SK-N-SH (cell line): ENCODE results near the gene SDK1. TPM values are rescaled to one million over a fixed set of nuclear protein-coding genes. Genes with fewer than 3 reads are reported as not detected.

Source experiments
- CTCF ChIA-PET: fragments of 300-600, 350-600 bp; formaldehyde crosslinking; extraction: SDS; loops from one replicate; lab custom pipeline; 2021; lab: Yijun Ruan, JAX
- POLR2A ChIA-PET: fragments of 350-600 bp; sonication (Branson Sonifier 250); formaldehyde crosslinking; extraction: SDS; loops from one replicate; lab custom pipeline; 2020; ENCODE audit warnings: antibody characterized with exemption, inconsistent platforms; lab: Yijun Ruan, JAX
- DNase-seq: peaks from one replicate; pipeline ENCODE4 v3.0.0; 2012
- H2AFZ ChIP-seq: fragments of 200-600 bp; sonication (generic); 2 replicates; pipeline ENCODE4 v1.8.1; 2016; ENCODE audit warnings: antibody characterized with exemption, mild to moderate bottlenecking, low read depth
- H3F3A ChIP-seq: fragments of 200-600 bp; sonication (generic); replicated peaks from 2 replicates; pipeline ENCODE3; 2016; ENCODE audit warnings: antibody characterized with exemption, mild to moderate bottlenecking; ENCODE audit not compliant: insufficient read depth
- H3K27ac ChIP-seq, 2 experiments: fragments of 200-500 bp in 1 of 2; fragments of 200-600 bp in 1 of 2; sonication (Bioruptor generic) in 1 of 2; sonication (generic), shearing (Covaris generic) in 1 of 2; 2 replicates each; pipeline versions ENCODE4 v1.5.1 to v1.6.1; 2014 to 2016; ENCODE audit warnings: low read depth in 2 of 2, inconsistent platforms in 1 of 2, low read length in 1 of 2, mild to moderate bottlenecking in 1 of 2, mixed read lengths in 1 of 2
- H3K27me3 ChIP-seq: fragments of 200-600 bp; sonication (generic), shearing (Covaris generic); 2 replicates; pipeline ENCODE4 v1.6.1; 2016; ENCODE audit warnings: mixed run types; ENCODE audit not compliant: insufficient read depth
- H3K36me3 ChIP-seq, 2 experiments: fragments of 200-500 bp in 1 of 2; fragments of 200-600 bp in 1 of 2; sonication (Bioruptor generic) in 1 of 2; sonication (generic) in 1 of 2; replicated peaks in 1 of 2; 2 replicates each; pipeline versions ENCODE3 to v1.5.1; 2014 to 2016; ENCODE audit warnings: low read length in 1 of 2, mild to moderate bottlenecking in 1 of 2; ENCODE audit not compliant: insufficient read depth in 2 of 2, control insufficient read depth in 1 of 2
- H3K4me1 ChIP-seq, 2 experiments: fragments of 200-500 bp in 1 of 2; fragments of 200-600 bp in 1 of 2; sonication (Bioruptor generic) in 1 of 2; sonication (generic), shearing (Covaris generic) in 1 of 2; 2 replicates each; pipeline versions ENCODE4 v1.5.1 to v1.6.1; 2014 to 2016; ENCODE audit warnings: low read depth in 1 of 2, low read length in 1 of 2, mixed run types in 1 of 2; ENCODE audit not compliant: insufficient read depth in 2 of 2, control insufficient read depth in 1 of 2
- H3K4me2 ChIP-seq: fragments of 200-600 bp; sonication (generic), shearing (Covaris generic); 2 replicates; pipeline ENCODE4 v1.6.1; 2017; ENCODE audit warnings: mixed run types
- H3K4me3 ChIP-seq, 2 experiments: fragments of 200-500 bp in 1 of 2; fragments of 200-600 bp in 1 of 2; sonication (Bioruptor generic) in 1 of 2; sonication (generic), shearing (Covaris generic) in 1 of 2; 2 replicates each; pipeline versions ENCODE4 v1.5.1 to v1.8.1; 2014 to 2016; ENCODE audit warnings: low read depth in 2 of 2, inconsistent platforms in 1 of 2, low read length in 1 of 2, mild to moderate bottlenecking in 1 of 2, mixed read lengths in 1 of 2, moderate library complexity in 1 of 2
- H3K79me2 ChIP-seq: fragments of 200-600 bp; sonication (generic); 2 replicates; pipeline ENCODE4 v1.8.1; 2017; ENCODE audit warnings: mild to moderate bottlenecking; ENCODE audit not compliant: insufficient read depth
- H3K9ac ChIP-seq: fragments of 200-600 bp; sonication (generic); 2 replicates; pipeline ENCODE4 v1.6.1; 2017; ENCODE audit warnings: mixed run types
- H3K9me2 ChIP-seq: fragments of 200-600 bp; sonication (generic); 2 replicates; pipeline ENCODE4 v1.6.1; 2017; ENCODE audit warnings: mixed run types
- H3K9me3 ChIP-seq: fragments of 200-600 bp; sonication (generic); 2 replicates; pipeline ENCODE4 v1.6.1; 2017; ENCODE audit warnings: mixed run types, mild to moderate bottlenecking, moderate library complexity
- H4K20me1 ChIP-seq: fragments of 200-600 bp; sonication (generic); 2 replicates; pipeline ENCODE4 v1.6.1; 2017; ENCODE audit warnings: mild to moderate bottlenecking, mixed run types; ENCODE audit not compliant: insufficient read depth
- FOXJ3 ChIP-seq: sonication (generic); formaldehyde crosslinking; IDR thresholded peaks from 2 replicates; pipeline ENCODE4 v1.5.1; 2020; ENCODE audit warnings: mild to moderate bottlenecking, missing genetic modification reagents
- FOXM1 ChIP-seq: IDR thresholded peaks from 2 replicates; pipeline ENCODE4 v1.4.0; 2012; ENCODE audit warnings: low read depth, mild to moderate bottlenecking
- GABPA ChIP-seq: IDR thresholded peaks from 2 replicates; pipeline ENCODE4 v1.4.0; 2012; ENCODE audit warnings: low read depth, mild to moderate bottlenecking
- GATA2 ChIP-seq: sonication (generic); formaldehyde crosslinking; IDR thresholded peaks from 2 replicates; pipeline ENCODE4 v1.5.0; 2020; ENCODE audit warnings: mild to moderate bottlenecking, missing genetic modification reagents
- MEF2A ChIP-seq: IDR thresholded peaks from 2 replicates; pipeline ENCODE4 v1.4.0; 2012; ENCODE audit warnings: low read depth, borderline replicate concordance
- NRF1 ChIP-seq: IDR thresholded peaks from 2 replicates; pipeline ENCODE4 v1.6.1; 2012; ENCODE audit warnings: low read depth, mild to moderate bottlenecking, low read length
- POLR2AphosphoS5 ChIP-seq: IDR thresholded peaks from 2 replicates; pipeline ENCODE4 v1.6.1; 2012; ENCODE audit warnings: low read depth, low read length
- RAD21 ChIP-seq: IDR thresholded peaks from 2 replicates; pipeline ENCODE4 v1.6.1; 2012; ENCODE audit warnings: mild to moderate bottlenecking, low read length
- RFX5 ChIP-seq: IDR thresholded peaks from 2 replicates; pipeline ENCODE4 v1.6.1; 2012; ENCODE audit warnings: mild to moderate bottlenecking, improper control_type of control experiment, low read length
- SIN3A ChIP-seq: IDR thresholded peaks from 2 replicates; pipeline ENCODE4 v1.6.1; 2012; ENCODE audit warnings: low read depth, mild to moderate bottlenecking, low read length, moderate library complexity, borderline replicate concordance
- TAF1 ChIP-seq: IDR thresholded peaks from 2 replicates; pipeline ENCODE4 v1.6.1; 2012; ENCODE audit warnings: low read depth, mild to moderate bottlenecking, low read length, moderate library complexity, borderline replicate concordance
- USF1 ChIP-seq: IDR thresholded peaks from 2 replicates; pipeline ENCODE4 v1.4.0; 2012; ENCODE audit warnings: low read depth, borderline replicate concordance
- WGBS: methylation state at CpG from one replicate; pipeline ENCODE4 v1.1.6; 2017; ENCODE audit warnings: low lambda C conversion rate; 5-methylcytosine and 5-hydroxymethylcytosine counted together
- polyA plus RNA-seq, 3 experiments: library from polyadenylated mRNA; depleted of rRNA; stranded (reverse); fragments of >200 nt; gene quantifications; 2 replicates each; pipeline ENCODE4 v1.2.3, GENCODE V29; 2012
- TF ChIP-seq, protein P1 (sequence below): IDR thresholded peaks from 2 replicates; pipeline ENCODE4; 2012
- TF ChIP-seq, protein P2 (sequence below): IDR thresholded peaks from 2 replicates; pipeline ENCODE4 v1.4.0; 2012; ENCODE audit warnings: low read depth, borderline replicate concordance
- TF ChIP-seq, protein P3 (sequence below): fragments of 150-350 bp; IDR thresholded peaks from 2 replicates; pipeline ENCODE4 v1.6.1; 2016; ENCODE audit warnings: mild to moderate bottlenecking, low read depth, low read length
- TF ChIP-seq, protein P4 (sequence below): fragments of 150-350 bp; IDR thresholded peaks from 2 replicates; pipeline ENCODE4 v1.6.1; 2017; ENCODE audit warnings: antibody characterized with exemption, low read length, low read depth, borderline replicate concordance
- TF ChIP-seq, protein P5 (sequence below): fragments of 200-600 bp; sonication (generic); IDR thresholded peaks from 2 replicates; pipeline ENCODE4 v1.6.1; 2017; ENCODE audit warnings: antibody characterized with exemption, mild to moderate bottlenecking, moderate library complexity

The SDK1 gene
- polyA plus RNA-seq, 1 of the 3 experiments (the other 2 are of a cell fraction): 1.2 TPM

GRCh38 chr7:4149236-4149635 lies 848.2 kb downstream of the SDK1 start (continued):
- TF ChIP-seq, protein P1, sequence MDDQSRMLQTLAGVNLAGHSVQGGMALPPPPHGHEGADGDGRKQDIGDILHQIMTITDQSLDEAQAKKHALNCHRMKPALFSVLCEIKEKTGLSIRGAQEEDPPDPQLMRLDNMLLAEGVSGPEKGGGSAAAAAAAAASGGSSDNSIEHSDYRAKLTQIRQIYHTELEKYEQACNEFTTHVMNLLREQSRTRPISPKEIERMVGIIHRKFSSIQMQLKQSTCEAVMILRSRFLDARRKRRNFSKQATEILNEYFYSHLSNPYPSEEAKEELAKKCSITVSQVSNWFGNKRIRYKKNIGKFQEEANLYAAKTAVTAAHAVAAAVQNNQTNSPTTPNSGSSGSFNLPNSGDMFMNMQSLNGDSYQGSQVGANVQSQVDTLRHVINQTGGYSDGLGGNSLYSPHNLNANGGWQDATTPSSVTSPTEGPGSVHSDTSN: no peak
- TF ChIP-seq RFX5: no peak
- no peak for TF ChIP-seq GATA2 (CRISPR knock-in tag)

DNA sequence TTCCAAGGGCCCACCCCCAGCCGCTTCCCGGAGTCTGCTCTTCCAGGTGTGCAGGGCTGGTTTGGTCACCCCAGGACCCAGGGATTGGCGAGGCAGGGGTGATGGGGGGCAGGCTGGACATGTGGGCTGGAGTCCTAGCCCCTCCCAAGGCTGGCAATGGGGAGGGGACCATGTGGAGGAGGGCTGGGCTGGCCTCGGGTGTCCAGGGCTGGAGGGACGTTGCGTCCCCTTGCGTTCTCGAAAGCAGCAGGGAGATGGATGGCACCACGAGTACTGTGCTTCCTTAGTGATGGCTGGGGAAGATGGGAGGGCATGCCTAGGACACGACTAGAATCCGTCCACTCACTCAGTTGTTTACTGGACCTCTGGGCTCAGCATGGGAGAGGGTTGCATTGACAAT lies 848.6 kb downstream of the SDK1 start:
- Histone ChIP-seq H3K27ac (no peak overlapping the region), H3K9ac (no peak overlapping the region), H4K20me1 (no peaks in the 10 kb centered on the region), H3K9me3 (no peaks in the 10 kb centered on the region), H3F3A (no peaks in the 10 kb centered on the region), H3K36me3 (no peaks in the 10 kb centered on the region), H3K4me2 (no peak overlapping the region), H3K4me3 (no peak overlapping the region), H2AFZ (no peak overlapping the region), H3K9me2 (no peaks in the 10 kb centered on the region), H3K4me1 (peaks cover 0 to 29% of the 10 kb centered on the region in 2 experiments; a peak in 1 of 4 replicates), H3K27me3 (no peaks in the 10 kb centered on the region), H3K79me2 (no peaks in the 10 kb centered on the region)
- ChIA-PET POLR2A (interaction anchor here (0.7 kb wide), 1 partner anchor 226 kb away, joined by 3 read pairs; no protein-coding TSS in a partner anchor), CTCF (interaction anchor here (0.6 kb wide), 1 partner anchor 20 kb away, joined by 3 read pairs; no protein-coding TSS in a partner anchor)
- 60% methylated on average over 9 of the region's 11 CpGs for WGBS
- no peak for TF ChIP-seq SIN3A
- TF ChIP-seq, protein P2, sequence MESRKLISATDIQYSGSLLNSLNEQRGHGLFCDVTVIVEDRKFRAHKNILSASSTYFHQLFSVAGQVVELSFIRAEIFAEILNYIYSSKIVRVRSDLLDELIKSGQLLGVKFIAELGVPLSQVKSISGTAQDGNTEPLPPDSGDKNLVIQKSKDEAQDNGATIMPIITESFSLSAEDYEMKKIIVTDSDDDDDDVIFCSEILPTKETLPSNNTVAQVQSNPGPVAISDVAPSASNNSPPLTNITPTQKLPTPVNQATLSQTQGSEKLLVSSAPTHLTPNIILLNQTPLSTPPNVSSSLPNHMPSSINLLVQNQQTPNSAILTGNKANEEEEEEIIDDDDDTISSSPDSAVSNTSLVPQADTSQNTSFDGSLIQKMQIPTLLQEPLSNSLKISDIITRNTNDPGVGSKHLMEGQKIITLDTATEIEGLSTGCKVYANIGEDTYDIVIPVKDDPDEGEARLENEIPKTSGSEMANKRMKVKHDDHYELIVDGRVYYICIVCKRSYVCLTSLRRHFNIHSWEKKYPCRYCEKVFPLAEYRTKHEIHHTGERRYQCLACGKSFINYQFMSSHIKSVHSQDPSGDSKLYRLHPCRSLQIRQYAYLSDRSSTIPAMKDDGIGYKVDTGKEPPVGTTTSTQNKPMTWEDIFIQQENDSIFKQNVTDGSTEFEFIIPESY: no peak
- TF ChIP-seq FOXJ3 (CRISPR knock-in tag): no peak
- TF ChIP-seq MEF2A: no peak
- TF ChIP-seq POLR2AphosphoS5: no peak
- TF ChIP-seq TAF1: no peak
- no peak for TF ChIP-seq FOXM1
- TF ChIP-seq, protein P3, sequence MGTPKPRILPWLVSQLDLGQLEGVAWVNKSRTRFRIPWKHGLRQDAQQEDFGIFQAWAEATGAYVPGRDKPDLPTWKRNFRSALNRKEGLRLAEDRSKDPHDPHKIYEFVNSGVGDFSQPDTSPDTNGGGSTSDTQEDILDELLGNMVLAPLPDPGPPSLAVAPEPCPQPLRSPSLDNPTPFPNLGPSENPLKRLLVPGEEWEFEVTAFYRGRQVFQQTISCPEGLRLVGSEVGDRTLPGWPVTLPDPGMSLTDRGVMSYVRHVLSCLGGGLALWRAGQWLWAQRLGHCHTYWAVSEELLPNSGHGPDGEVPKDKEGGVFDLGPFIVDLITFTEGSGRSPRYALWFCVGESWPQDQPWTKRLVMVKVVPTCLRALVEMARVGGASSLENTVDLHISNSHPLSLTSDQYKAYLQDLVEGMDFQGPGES: no peak
- TF ChIP-seq, protein P4, sequence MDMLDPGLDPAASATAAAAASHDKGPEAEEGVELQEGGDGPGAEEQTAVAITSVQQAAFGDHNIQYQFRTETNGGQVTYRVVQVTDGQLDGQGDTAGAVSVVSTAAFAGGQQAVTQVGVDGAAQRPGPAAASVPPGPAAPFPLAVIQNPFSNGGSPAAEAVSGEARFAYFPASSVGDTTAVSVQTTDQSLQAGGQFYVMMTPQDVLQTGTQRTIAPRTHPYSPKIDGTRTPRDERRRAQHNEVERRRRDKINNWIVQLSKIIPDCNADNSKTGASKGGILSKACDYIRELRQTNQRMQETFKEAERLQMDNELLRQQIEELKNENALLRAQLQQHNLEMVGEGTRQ: no peak
- TF ChIP-seq NRF1: no peak
- TF ChIP-seq, protein P5, sequence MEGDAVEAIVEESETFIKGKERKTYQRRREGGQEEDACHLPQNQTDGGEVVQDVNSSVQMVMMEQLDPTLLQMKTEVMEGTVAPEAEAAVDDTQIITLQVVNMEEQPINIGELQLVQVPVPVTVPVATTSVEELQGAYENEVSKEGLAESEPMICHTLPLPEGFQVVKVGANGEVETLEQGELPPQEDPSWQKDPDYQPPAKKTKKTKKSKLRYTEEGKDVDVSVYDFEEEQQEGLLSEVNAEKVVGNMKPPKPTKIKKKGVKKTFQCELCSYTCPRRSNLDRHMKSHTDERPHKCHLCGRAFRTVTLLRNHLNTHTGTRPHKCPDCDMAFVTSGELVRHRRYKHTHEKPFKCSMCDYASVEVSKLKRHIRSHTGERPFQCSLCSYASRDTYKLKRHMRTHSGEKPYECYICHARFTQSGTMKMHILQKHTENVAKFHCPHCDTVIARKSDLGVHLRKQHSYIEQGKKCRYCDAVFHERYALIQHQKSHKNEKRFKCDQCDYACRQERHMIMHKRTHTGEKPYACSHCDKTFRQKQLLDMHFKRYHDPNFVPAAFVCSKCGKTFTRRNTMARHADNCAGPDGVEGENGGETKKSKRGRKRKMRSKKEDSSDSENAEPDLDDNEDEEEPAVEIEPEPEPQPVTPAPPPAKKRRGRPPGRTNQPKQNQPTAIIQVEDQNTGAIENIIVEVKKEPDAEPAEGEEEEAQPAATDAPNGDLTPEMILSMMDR: no peak
- no peak for TF ChIP-seq RAD21
- TF ChIP-seq USF1: no peak
- TF ChIP-seq GABPA: no peak
- DNase-seq: no peak
